GM20000 (cell line): Measurements from ENCODE around the gene MTTP.

Experiments
- DNase-seq: peaks from one replicate; pipeline ENCODE4 v3.0.0; 2012; ENCODE audit warnings: low spot score
- CTCF ChIP-seq: IDR thresholded peaks from 2 replicates; pipeline ENCODE4 v1.5.1; 2012; ENCODE audit warnings: mild to moderate bottlenecking, control low read depth; ENCODE audit errors: extremely low read depth, missing control alignments

Gene MTTP

GRCh38 chr4:99628040-99628439 is 53.4 kb downstream of the MTTP start:
- no peak for TF ChIP-seq CTCF
- DNase-seq, result no peak

- DNase-seq, result no peak
- TF ChIP-seq CTCF, result no peak
Measured at GRCh38 chr4:99629962-99630554, 55.4 kb downstream of the MTTP start.

GRCh38 chr4:99630857-99631360 is 56.3 kb downstream of the MTTP start:
- no peak for TF ChIP-seq CTCF

GRCh38 chr4:99633772-99634171 is 59.1 kb downstream of the MTTP start:
- no peak for TF ChIP-seq CTCF
- DNase-seq, result no peak

More at GRCh38 chr4:99630857-99631360, 56.3 kb downstream of the MTTP start:
- DNase-seq, result no peak

GRCh38 chr4:99634742-99635360 is 60.2 kb downstream of the MTTP start:
- no peak for TF ChIP-seq CTCF
- DNase-seq, result no peak

GRCh38 chr4:99635601-99636000 is 61.0 kb downstream of the MTTP start:
- DNase-seq, result no peak
- TF ChIP-seq CTCF, result no peak

- no peak for TF ChIP-seq CTCF
- no peak for DNase-seq
Measured at GRCh38 chr4:99636422-99636821, 61.8 kb downstream of the MTTP start.
